Upper lobe of right lung (tissue), 1 donor: ENCODE data around the gene YBEY. TPM values are rescaled to one million over a fixed set of nuclear protein-coding genes. Genes with fewer than 3 reads are reported as not detected.

Source experiments
- ATAC-seq: fragments of 200-7000 bp; cut with Tn5 transposase; one replicate; pipeline ENCODE4 v1.9.1; 2020; ENCODE audit warnings: mild to moderate bottlenecking, moderate library complexity
- DNase-seq: peaks from one replicate; pipeline ENCODE4 v3.0.0-alpha.2; 2020
- H3K27ac ChIP-seq: fragments of 200-600 bp; one replicate; pipeline ENCODE4 v1.8.0; 2022
- H3K27me3 ChIP-seq: fragments of 200-600 bp; one replicate; pipeline ENCODE4 v1.8.0; 2022; ENCODE audit warnings: mild to moderate bottlenecking
- H3K36me3 ChIP-seq: fragments of 200-600 bp; one replicate; pipeline ENCODE4 v1.8.0; 2022
- H3K4me1 ChIP-seq: fragments of 200-600 bp; one replicate; pipeline ENCODE4 v1.8.0; 2022
- H3K4me3 ChIP-seq: fragments of 200-600 bp; one replicate; pipeline ENCODE4 v1.8.0; 2022; ENCODE audit warnings: mild to moderate bottlenecking
- H3K9me3 ChIP-seq: fragments of 200-600 bp; one replicate; pipeline ENCODE4 v1.8.0; 2022
- intact Hi-C: fragments of 100-400 bp; cut with DNase I; formaldehyde crosslinking; loops from one replicate; pipeline ENCODE4 v1.11.0; 2022
- total RNA-seq: library from RNA; stranded (reverse); fragmentation: NEBNext Ultra II Directional; extraction: Animal tissue kit (Norgen Biotek cat#: 25700); gene quantifications from one replicate; pipeline ENCODE4 v1.2.1, GENCODE V29; 2021
- TF ChIP-seq, protein P1 (sequence below): fragments of 200-600 bp; IDR thresholded peaks from one replicate; pipeline ENCODE4 v1.8.0; 2022; ENCODE audit warnings: antibody characterized with exemption
- donor health status: DM: no; HTN: yes; CAD: no; lungs with severe emphysema.

YBEY gene
- total RNA-seq, 1 donor from 2014 or later: 14.0 TPM

DNA sequence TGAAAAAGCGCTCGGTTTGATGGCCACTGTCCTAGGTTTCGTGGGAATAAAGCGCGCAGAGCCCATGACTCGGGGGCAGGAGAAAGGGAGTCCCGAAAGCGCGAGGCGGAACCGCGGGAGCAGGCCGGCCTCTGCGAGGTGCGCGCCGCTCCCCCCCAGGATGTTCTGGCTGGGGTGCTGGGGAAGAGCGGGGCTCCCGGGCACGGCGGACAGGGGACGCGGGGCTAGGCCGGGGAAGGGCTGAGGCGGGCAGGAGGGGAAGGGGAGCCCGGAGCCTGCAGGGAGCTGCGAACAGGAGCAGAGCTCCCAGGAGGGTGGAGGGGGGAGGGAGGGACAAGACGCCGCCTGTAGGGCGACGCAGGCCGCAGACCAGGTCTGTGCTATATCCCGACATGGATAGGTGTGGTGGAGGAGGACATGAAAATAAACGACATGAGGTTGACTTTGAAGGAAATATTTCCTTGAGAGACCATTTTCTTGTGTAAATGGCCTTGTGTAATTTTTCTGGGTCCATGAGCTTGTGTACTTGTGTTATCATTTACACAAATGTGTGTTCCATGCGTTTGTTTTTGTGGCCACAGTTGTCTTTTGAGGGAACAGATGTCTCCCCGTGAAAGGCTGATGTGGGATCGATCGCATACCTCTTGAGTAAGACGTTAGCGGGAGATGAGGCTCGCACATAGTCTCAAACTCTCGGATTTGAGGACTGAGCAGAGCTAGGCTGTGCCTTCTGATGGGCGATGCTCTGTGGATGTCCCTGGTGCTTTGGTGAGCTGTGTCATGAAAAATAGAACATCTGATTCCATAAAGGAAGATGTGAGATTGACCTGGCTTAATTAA, 39.2 kb downstream of the YBEY start:
- peak overlapping the region; percentile 99 for H3K4me3 ChIP-seq
- peaks cover 21% of the 10 kb centered on the region for H3K4me1 ChIP-seq
- peaks cover 25% of the 10 kb centered on the region for H3K36me3 ChIP-seq
- no peaks in the 10 kb centered on the region for H3K9me3 ChIP-seq
- ATAC-seq (peak; percentile 16), DNase-seq (peak; percentile 75)
- no peaks in the 10 kb centered on the region for H3K27me3 ChIP-seq
- peak overlapping the region; percentile 72 for H3K27ac ChIP-seq
- intact Hi-C loops: no loop called here
- TF ChIP-seq, protein P1, sequence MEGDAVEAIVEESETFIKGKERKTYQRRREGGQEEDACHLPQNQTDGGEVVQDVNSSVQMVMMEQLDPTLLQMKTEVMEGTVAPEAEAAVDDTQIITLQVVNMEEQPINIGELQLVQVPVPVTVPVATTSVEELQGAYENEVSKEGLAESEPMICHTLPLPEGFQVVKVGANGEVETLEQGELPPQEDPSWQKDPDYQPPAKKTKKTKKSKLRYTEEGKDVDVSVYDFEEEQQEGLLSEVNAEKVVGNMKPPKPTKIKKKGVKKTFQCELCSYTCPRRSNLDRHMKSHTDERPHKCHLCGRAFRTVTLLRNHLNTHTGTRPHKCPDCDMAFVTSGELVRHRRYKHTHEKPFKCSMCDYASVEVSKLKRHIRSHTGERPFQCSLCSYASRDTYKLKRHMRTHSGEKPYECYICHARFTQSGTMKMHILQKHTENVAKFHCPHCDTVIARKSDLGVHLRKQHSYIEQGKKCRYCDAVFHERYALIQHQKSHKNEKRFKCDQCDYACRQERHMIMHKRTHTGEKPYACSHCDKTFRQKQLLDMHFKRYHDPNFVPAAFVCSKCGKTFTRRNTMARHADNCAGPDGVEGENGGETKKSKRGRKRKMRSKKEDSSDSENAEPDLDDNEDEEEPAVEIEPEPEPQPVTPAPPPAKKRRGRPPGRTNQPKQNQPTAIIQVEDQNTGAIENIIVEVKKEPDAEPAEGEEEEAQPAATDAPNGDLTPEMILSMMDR: no peak

DNA sequence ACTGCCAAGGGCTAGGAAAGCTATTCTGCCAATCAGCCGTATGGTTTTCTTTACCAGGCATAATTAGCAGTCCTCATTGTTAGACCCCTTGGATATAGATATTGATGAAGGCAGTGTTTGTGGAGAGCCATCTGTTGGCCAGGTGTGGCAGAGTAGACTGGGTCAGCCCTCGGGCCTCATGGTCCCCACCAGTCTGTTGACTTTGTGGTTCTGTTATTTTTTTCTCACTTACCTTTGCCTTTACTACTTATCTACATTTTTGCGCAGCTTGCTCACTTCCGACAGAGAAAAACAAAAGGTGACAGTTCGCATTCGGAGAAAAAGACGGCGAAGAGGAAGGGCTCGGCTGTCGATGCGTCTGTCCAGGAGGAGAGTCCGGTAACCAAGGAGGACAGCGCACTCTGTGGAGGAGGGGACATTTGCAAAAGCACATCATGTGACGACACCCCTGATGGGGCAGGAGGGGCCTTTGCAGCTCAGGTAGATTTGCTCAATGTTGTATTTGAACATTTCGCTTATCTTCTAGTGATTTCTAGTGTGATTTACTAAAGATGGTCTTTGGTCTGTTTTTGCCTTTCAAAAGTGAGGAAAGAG, 40.1 kb downstream of the YBEY start:
- TF ChIP-seq, protein P1: no peak
- H3K27ac ChIP-seq: no peak overlapping the region
- H3K36me3 ChIP-seq: peaks cover 30% of the 10 kb centered on the region
- H3K4me1 ChIP-seq: peaks cover 21% of the 10 kb centered on the region
- H3K9me3 ChIP-seq: no peaks in the 10 kb centered on the region
- no peak for DNase-seq
- ATAC-seq: no peak
- no peaks in the 10 kb centered on the region for H3K27me3 ChIP-seq
- no peak overlapping the region for H3K4me3 ChIP-seq
- intact Hi-C loops: no loop called here

DNA sequence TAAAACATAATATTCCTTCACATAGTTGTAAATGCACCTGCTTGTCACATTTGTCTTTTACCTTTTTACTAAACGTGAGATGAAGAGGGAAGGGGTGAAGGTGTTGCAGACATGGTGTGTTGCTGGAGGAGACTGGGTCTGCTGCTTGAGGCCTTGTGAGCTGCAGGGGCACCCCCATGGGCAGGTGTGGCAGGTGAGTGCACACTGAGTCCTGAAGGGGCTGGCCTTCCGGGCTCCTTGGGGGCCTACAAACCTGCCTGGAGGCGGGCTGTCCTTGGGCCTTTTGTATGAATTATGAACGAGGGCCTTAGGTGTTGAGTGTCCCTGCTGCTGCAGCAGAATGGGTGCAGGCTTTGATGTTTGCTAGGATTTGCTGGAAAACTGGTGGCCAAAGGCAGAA, 41.6 kb downstream of the YBEY start:
- Histone ChIP-seq H3K4me1 (peaks cover 13% of the 10 kb centered on the region), H3K36me3 (peaks cover 38% of the 10 kb centered on the region), H3K4me3 (no peak overlapping the region), H3K27me3 (no peaks in the 10 kb centered on the region), H3K27ac (no peak overlapping the region), H3K9me3 (no peaks in the 10 kb centered on the region)
- ATAC-seq (no peak), DNase-seq (no peak)
- TF ChIP-seq, protein P1: no peak
- intact Hi-C loops: no loop called here

DNA sequence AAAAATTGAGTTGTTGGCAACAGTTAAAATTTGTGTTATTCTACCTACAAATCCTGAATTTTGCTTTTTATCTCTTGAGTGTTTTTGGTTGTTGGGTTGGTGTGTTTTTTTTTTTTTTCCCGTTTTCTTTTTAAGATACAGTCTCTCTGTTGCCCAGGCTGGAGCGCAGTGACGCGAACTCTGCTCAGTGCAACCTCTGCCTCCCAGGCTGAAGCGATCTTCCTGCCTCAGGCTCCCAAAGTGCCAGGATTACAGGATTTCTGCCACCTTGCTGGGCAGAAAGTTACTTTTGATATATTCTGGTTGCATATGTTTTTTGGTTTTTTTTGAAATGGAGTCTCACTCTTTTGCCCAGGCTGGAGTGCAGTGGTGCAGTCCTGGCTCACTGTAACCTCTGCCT, 42.0 kb downstream of the YBEY start:
- H3K9me3 ChIP-seq: no peaks in the 10 kb centered on the region
- H3K27me3 ChIP-seq: no peaks in the 10 kb centered on the region
- intact Hi-C loops: no loop called here
- peaks cover 8% of the 10 kb centered on the region for H3K4me1 ChIP-seq
- no peak overlapping the region for H3K4me3 ChIP-seq
- DNase-seq (no peak), ATAC-seq (no peak)
- no peak overlapping the region for H3K27ac ChIP-seq
- TF ChIP-seq, protein P1: no peak
- H3K36me3 ChIP-seq: peaks cover 38% of the 10 kb centered on the region

DNA sequence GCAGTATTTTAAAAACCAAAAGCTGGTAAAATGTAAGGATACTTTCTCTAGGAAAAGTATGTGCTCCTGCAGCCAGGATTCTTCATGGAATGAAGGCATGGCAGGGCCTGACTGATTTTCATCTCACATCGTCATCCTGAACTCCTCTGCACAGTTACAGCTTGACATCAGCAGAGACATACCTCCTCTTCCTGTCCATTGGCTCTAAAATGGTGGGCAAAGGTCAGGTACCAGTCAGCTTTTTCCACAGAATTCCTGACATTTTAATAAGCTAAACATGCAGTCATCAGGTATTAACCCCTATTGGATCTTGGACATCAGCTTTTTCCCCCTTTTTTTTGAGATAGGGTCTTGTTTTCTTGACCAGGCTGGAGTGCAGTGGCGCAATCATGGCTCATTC, 43.7 kb downstream of the YBEY start:
- no peaks in the 10 kb centered on the region for H3K9me3 ChIP-seq
- no peak for ATAC-seq
- no peak overlapping the region for H3K4me3 ChIP-seq

More for the DNA sequence above, 43.7 kb downstream of the YBEY start:
- no peak for DNase-seq
- intact Hi-C loops: no loop called here
- no peak overlapping the region for H3K27ac ChIP-seq
- peaks cover 44% of the 10 kb centered on the region for H3K36me3 ChIP-seq
- H3K27me3 ChIP-seq: no peaks in the 10 kb centered on the region
- TF ChIP-seq, protein P1: no peak
- peaks cover 8% of the 10 kb centered on the region for H3K4me1 ChIP-seq
